OCI-LY1 (cell line): ENCODE measurements around the gene ZNF584.

Experiments used
- H2AFZ ChIP-seq: fragments of 200-600 bp; sonication (generic), shearing (Covaris generic); 2 replicates; pipeline ENCODE4 v1.6.0; 2014; ENCODE audit warnings: antibody characterized with exemption, mild to moderate bottlenecking, low read length
- H3F3A ChIP-seq: fragments of 200-600 bp; sonication (generic), shearing (Covaris generic); 2 replicates; pipeline ENCODE4 v1.6.0; 2014; ENCODE audit warnings: mild to moderate bottlenecking, antibody characterized with exemption, low read length, moderate library complexity; ENCODE audit not compliant: insufficient read depth
- H3K27ac ChIP-seq: fragments of 200-600 bp; sonication (generic); 2 replicates; pipeline ENCODE4 v1.5.1; 2014; ENCODE audit warnings: low read length, mixed run types, mild to moderate bottlenecking, low read depth; ENCODE audit not compliant: poor library complexity, severe bottlenecking
- H3K27me3 ChIP-seq: fragments of 200-600 bp; sonication (generic); 2 replicates; pipeline ENCODE4 v1.6.0; 2014; ENCODE audit warnings: antibody characterized with exemption, mild to moderate bottlenecking, low read length, moderate library complexity; ENCODE audit not compliant: insufficient read depth
- H3K36me3 ChIP-seq: fragments of 200-600 bp; sonication (generic); 2 replicates; pipeline ENCODE4 v1.6.1; 2014; ENCODE audit warnings: mild to moderate bottlenecking, antibody characterized with exemption, low read length, moderate library complexity, mixed read lengths; ENCODE audit not compliant: insufficient read depth
- H3K4me1 ChIP-seq: fragments of 200-600 bp; sonication (generic); 2 replicates; pipeline ENCODE4 v1.5.1; 2014; ENCODE audit warnings: mild to moderate bottlenecking, low read length, moderate library complexity; ENCODE audit not compliant: insufficient read depth, severe bottlenecking
- H3K4me2 ChIP-seq: fragments of 200-600 bp; sonication (generic), shearing (Covaris generic); 2 replicates; pipeline ENCODE4 v1.6.1; 2014; ENCODE audit warnings: low read length
- H3K4me3 ChIP-seq: fragments of 200-600 bp; sonication (generic); 2 replicates; pipeline ENCODE4 v1.5.1; 2014; ENCODE audit warnings: low read length, low read depth, mild to moderate bottlenecking, mixed read lengths; ENCODE audit not compliant: poor library complexity, severe bottlenecking
- H3K79me2 ChIP-seq: fragments of 200-600 bp; shearing (Covaris generic); 2 replicates; pipeline ENCODE4 v1.6.1; 2016; ENCODE audit warnings: mixed run types, low read length, mixed read lengths; ENCODE audit not compliant: insufficient read depth
- H3K9ac ChIP-seq: fragments of 200-600 bp; sonication (generic), shearing (Covaris generic); 2 replicates; pipeline ENCODE4 v1.6.1; 2014; ENCODE audit warnings: mild to moderate bottlenecking, low read length, mixed read lengths
- H3K9me2 ChIP-seq: fragments of 200-600 bp; sonication (generic), shearing (Covaris generic); 2 replicates; pipeline ENCODE4 v1.6.1; 2014; ENCODE audit warnings: low read depth, mild to moderate bottlenecking, low read length, mixed read lengths
- H3K9me3 ChIP-seq: fragments of 200-600 bp; shearing (Covaris generic); 2 replicates; pipeline ENCODE4 v1.6.1; 2014; ENCODE audit warnings: low read length, mixed read lengths
- H4K20me1 ChIP-seq: fragments of 200-600 bp; sonication (generic), shearing (Covaris generic); 2 replicates; pipeline ENCODE4 v1.6.0; 2016; ENCODE audit warnings: mild to moderate bottlenecking, low read length; ENCODE audit not compliant: insufficient read depth
- CTCF ChIP-seq: fragments of 200-600 bp; sonication (generic), shearing (Covaris generic); IDR thresholded peaks from 2 replicates; pipeline ENCODE4 v1.5.1; 2017; ENCODE audit warnings: mild to moderate bottlenecking, antibody characterized with exemption, low read length, moderate library complexity, mixed read lengths
- EZH2 ChIP-seq: fragments of 200-600 bp; sonication (generic), shearing (Covaris generic); IDR thresholded peaks from 2 replicates; pipeline ENCODE4 v1.8.0; 2017; ENCODE audit warnings: borderline replicate concordance, mixed run types, mild to moderate bottlenecking, antibody characterized with exemption, low read length, moderate library complexity, mixed read lengths

The ZNF584 gene

DNA sequence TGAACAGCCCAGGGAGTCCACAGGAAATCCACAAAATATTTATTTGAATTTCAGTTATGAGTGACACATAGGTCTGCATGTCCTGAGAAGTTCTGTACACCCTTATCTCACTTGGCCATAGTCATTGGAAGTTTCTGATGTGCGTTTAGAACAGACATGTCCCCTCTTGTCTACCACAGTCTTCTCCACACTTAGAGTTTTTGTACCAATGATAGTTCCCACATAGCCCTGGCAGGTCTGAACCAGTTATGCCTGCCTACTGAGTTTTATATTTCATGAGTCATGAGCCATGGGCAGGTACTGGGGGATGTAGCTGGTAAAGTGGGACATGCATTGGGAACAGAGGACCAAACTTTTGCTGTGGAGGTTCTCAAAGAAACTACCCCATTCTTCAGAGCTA lies 20.2 kb downstream of the ZNF584 start:
- H3K79me2 ChIP-seq = no peaks in the 10 kb centered on the region
- peaks cover 19% of the 10 kb centered on the region for H3K9me3 ChIP-seq

DNA sequence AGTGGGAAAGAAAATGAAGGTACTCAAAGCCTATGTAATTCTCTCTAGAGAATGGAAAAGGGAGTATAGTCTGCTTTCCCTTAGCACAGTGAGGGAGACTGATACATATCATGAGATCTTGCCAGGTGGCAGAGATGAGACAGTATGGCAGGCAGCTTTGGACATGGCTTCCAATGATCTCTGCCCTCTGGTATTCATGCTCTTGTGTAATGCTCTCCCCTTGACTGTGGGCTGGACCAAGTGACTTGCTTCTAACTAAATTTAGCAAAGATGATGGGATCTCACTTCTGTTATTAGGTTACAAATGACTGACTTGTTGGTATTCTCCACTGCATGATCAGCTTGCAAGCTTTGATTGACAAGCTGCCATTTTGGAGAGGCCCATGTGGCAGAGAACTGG lies 21.3 kb downstream of the ZNF584 start:
- Histone ChIP-seq H3K4me3 (no peak overlapping the region), H3K4me2 (no peak overlapping the region), H3K36me3 (no peaks in the 10 kb centered on the region; the same call in 1 of the 2 replicates), H3F3A (no peaks in the 10 kb centered on the region), H3K27me3 (no peaks in the 10 kb centered on the region), H3K9me3 (peaks cover 31% of the 10 kb centered on the region), H3K9ac (no peak overlapping the region), H3K27ac (no peak overlapping the region), H3K79me2 (no peaks in the 10 kb centered on the region), H4K20me1 (no peaks in the 10 kb centered on the region), H2AFZ (no peak overlapping the region), H3K9me2 (no peaks in the 10 kb centered on the region), H3K4me1 (no peaks in the 10 kb centered on the region)
- TF ChIP-seq EZH2 (no peak), CTCF (no peak)

More for the DNA sequence above, 20.2 kb downstream of the ZNF584 start:
- no peak overlapping the region for H3K27ac ChIP-seq
- no peak overlapping the region for H2AFZ ChIP-seq
- no peaks in the 10 kb centered on the region for H3K27me3 ChIP-seq
- no peak for TF ChIP-seq EZH2
- TF ChIP-seq CTCF = no peak
- H3K36me3 ChIP-seq = no peaks in the 10 kb centered on the region; the same call in 1 of the 2 replicates
- no peak overlapping the region for H3K9ac ChIP-seq
- no peaks in the 10 kb centered on the region for H3K4me1 ChIP-seq
- no peaks in the 10 kb centered on the region for H4K20me1 ChIP-seq
- no peaks in the 10 kb centered on the region for H3F3A ChIP-seq
- H3K4me3 ChIP-seq = no peak overlapping the region
- no peak overlapping the region for H3K4me2 ChIP-seq
- no peaks in the 10 kb centered on the region for H3K9me2 ChIP-seq

DNA sequence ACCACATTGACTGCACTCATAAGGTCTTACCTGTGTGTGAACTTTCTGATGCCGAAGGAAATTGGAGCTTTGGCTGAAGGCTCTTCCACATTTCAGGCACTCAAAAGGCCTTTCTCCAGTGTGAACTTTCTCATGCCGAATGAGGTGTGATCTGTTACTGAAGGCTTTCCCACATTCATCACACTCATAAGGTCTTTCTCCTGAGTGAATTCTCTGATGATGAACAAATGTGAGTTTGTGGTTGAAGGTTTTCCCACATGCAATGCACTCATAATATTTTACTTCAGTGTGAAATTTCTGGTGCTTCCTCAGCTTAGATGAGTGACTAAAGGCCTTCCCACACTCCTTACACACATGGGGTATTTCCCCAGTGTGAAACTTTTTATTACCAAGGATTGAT lies 25.8 kb downstream of the ZNF584 start:
- Histone ChIP-seq H3K9ac (no peak overlapping the region), H3K4me3 (no peak overlapping the region), H3K27me3 (no peaks in the 10 kb centered on the region; the same call in 1 of the 2 replicates), H3K36me3 (no peaks in the 10 kb centered on the region), H3K27ac (no peak overlapping the region), H3K9me2 (no peaks in the 10 kb centered on the region), H3K4me2 (no peak overlapping the region), H3K79me2 (no peaks in the 10 kb centered on the region), H3K4me1 (no peaks in the 10 kb centered on the region), H3K9me3 (peaks cover 35% of the 10 kb centered on the region), H3F3A (no peaks in the 10 kb centered on the region), H2AFZ (no peak overlapping the region), H4K20me1 (no peaks in the 10 kb centered on the region)
- no peak for TF ChIP-seq EZH2
- TF ChIP-seq CTCF = no peak
